HuH-7 (cell line): ENCODE results near the gene PAX7.
"Not testable (repeated sequence)": the region's sequence is repeated elsewhere in the genome, so short reads cannot be mapped to it uniquely, and the experiment has no call there.

Experiments
- DNase-seq: peaks from one replicate; pipeline ENCODE4 v3.0.0; 2011; ENCODE audit warnings: low spot score

Gene PAX7

DNA sequence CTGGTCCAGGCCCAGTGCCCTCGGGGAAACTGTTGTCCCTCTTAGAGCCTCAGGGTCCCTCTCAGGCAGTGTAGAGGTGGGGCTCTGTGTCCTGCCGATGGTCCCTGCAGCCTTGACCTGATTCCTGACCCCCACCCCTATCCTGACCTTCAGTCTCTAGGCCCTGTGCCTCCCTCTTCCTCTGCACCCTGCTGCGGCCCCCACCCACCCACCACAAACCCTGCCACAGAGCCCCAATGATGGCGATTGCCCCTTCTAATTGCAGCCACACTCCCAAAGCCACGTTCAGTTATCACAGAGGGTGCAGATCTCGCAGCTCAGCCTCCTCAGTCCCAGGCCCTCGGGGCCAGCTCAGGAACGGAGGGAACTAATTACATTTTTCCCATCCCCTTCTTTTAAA, 99.7 kb downstream of the PAX7 start:
- no peak for DNase-seq

- no peak for DNase-seq
Observed at GRCh38 chr1:18731148-18731547, 100.5 kb downstream of the PAX7 start.

DNA sequence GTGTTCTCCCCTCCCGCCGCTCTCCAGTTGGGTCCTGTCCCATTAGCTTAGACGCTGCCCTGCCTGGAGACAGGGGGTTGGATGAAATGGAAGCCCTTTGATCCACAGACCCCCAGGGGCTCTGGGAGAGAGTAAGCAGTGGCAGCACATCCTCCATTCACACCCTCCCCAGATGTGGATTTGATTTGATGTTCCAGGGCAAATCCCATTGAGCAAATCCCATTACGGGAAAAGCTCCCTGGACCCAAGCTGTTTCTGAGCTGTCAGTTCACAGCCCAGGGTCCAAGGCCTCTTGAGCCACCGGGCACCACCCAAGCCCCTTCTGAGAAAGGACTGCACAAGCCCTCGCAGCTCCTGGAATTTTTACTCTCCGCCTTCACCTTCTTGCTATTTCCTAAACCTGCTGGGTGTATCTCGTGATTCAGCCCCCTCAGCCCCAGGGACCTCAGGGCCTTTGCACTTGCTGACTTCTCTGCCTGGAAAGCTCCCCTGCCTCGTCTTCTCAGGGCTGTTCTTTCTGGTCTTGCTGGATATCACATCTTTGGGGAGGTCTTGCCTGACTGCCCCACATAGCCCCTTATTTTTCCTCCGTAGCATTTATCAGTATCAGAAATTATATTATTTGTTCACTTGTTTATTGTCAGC, 101.1 kb downstream of the PAX7 start:
- no peak for DNase-seq

DNA sequence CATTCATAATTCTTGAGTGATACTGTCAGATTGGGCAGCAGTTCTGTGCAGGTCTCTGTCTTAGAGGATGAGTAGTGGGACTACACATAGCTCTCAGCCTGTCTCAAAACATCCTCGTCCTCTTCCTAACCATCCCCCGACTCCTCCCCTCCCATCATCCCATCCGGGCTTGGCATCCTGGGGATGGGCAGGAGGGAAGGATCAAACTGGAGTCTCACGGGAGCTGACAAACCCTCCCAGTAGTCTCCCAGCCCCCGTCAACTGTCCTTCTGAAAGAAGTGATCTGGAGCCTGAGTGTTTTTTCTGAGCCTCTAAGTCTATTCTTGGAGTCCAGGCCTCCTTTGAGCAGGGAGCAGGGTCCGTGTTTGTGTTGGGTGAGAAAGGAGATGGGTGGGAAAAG, 102.0 kb downstream of the PAX7 start:
- no peak for DNase-seq

DNA sequence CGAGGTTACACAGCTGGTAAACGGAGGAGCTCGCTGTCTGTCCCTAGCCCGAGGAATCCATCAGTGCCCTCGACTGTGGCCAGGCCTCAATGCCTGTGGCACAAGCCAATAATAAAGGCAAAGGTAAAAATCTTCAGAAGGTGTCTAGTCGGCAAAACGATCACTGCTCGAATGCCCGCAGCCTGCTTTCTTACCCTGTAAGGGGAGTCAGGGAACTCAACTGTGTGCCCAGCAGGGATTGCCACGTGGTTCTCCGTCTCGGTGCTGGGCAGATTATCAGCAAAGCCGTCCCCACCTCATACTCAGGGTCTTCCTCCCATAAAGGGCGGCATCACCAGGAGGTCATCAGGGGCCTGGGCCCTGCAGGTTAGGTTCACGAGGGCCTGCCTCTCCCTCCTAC, 103.4 kb downstream of the PAX7 start:
- DNase-seq = no peak

- DNase-seq = no peak
Observed at GRCh38 chr1:18734461-18735223, 104.0 kb downstream of the PAX7 start.

DNA sequence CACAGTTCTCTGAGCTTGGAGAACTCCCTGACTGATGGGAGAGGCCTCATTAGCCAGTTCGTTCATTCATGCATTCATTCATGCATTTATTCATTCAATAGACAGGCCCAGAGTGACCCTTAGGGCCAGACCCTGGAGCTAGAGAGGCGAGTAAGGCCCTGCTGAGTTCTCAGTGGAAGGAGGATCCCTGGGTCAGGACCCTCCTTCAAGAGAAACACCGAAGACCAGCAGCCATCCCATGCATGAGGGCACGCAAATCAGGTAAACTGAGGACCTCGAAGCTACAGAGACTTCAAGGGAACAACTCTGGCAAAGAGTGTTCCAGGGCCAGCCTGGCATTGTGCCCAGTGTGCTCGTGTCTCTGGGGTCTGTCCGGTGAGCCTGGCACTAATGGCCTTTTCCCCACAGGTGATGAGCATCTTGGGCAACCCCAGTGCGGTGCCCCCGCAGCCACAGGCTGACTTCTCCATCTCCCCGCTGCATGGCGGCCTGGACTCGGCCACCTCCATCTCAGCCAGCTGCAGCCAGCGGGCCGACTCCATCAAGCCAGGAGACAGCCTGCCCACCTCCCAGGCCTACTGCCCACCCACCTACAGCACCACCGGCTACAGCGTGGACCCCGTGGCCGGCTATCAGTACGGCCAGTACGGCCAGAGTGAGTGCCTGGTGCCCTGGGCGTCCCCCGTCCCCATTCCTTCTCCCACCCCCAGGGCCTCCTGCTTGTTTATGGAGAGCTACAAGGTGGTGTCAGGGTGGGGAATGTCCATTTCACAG, 104.8 kb downstream of the PAX7 start:
- DNase-seq = no peak

- no peak for DNase-seq
Observed at GRCh38 chr1:18736958-18737357, 106.3 kb downstream of the PAX7 start.

DNA sequence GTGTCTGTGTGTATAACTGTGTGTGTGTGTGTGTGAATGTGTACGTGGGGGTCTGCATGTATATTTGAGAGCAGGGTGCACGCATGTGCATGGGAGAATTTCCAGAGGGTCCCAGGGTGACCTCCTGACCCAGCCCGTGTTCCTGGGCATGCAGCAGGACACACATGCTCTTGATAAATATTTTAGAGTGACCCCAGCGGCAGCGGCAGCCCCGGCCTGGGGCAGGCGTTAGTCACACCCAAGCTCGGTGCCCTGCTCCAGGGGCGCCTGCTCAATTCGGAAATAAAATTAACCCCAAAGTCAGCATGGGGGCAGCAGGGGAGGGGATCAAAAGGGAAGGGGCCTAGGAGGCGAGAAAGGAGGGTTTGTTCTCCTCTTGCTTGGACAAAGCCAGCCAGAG, 107.5 kb downstream of the PAX7 start:
- DNase-seq = no peak

GRCh38 chr1:18738617-18739016, 108.0 kb downstream of the PAX7 start:
- no peak for DNase-seq

- no peak for DNase-seq
Observed at GRCh38 chr1:18739408-18739807, 108.8 kb downstream of the PAX7 start.

GRCh38 chr1:18739897-18740296, 109.3 kb downstream of the PAX7 start:
- DNase-seq = no peak

GRCh38 chr1:18740617-18741016, 110.0 kb downstream of the PAX7 start:
- DNase-seq = no peak

GRCh38 chr1:18743233-18743632, 112.6 kb downstream of the PAX7 start:
- DNase-seq = no peak

- DNase-seq = not testable (repeated sequence)
Observed at GRCh38 chr1:18744381-18744780, 113.7 kb downstream of the PAX7 start.

DNA sequence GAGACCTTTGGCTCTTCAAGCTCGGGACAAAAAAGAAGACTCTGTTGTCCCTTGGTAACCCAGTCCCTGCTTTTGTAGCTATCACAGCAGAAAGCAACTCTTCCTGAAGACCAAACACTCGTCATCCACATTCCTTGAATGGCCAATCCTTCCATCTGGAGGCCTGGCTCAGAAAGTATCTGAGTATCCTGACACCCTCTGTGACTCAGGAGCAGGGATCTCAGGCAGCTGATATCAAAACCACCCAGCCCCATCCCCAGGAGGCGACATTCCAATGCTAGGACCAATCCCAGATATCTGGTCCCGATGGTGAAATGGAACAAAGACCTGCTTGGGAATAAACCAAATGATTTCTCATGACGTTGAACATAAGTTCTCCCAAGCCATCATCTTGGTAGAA, 116.3 kb downstream of the PAX7 start:
- DNase-seq = no peak

GRCh38 chr1:18747671-18748070, 117.0 kb downstream of the PAX7 start:
- DNase-seq = no peak

- no peak for DNase-seq
Observed at GRCh38 chr1:18748435-18748834, 117.8 kb downstream of the PAX7 start.

DNA sequence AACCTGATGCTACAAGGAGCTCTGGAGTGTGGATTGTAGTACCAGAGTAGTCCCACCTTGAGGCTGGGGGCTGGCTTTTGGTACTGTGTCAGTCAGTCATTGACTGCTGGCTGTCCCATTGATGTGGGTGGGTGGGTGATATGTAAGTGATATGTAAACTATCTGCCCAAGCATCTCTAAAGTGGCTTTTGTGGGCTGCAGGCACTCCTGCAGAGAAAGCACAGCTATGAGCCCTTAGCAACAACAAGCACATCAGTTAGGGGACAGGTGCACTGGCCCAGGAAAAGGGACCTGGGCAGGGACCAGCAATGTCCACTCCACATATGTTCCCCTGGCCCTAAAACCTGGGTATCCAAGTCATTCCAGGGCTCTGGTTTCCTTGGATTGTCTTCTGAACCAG, 118.9 kb downstream of the PAX7 start:
- DNase-seq = no peak

- DNase-seq = no peak
Observed at GRCh38 chr1:18750600-18750999, 120.0 kb downstream of the PAX7 start.

GRCh38 chr1:18751425-18751824, 120.8 kb downstream of the PAX7 start:
- DNase-seq = no peak

DNA sequence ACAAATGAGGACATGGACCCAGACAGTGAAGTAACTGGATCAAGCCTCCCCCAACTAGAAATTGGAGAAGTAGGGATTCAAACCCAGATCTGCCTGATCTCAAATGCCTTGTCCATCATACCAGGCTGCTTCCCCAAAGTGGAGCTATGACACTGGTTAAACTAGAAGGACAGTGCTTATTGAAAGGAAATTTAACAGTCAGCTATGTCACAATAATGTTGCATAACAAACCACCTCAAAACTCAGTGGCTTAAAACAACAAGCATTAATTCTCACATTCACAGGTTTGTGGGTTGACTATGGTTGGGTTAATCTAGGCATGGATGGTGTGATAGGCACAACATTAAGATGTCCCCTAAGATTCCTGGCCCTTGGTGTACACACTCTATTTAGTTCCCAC, 121.8 kb downstream of the PAX7 start:
- DNase-seq = no peak

- no peak for DNase-seq
Observed at GRCh38 chr1:18760156-18760555, 129.5 kb downstream of the PAX7 start.
